ENCODE results near the gene MLLT3.
A peak's percentile ranks its signal among the peaks of the same experiment; 100 is the strongest.

MLLT3 gene

GRCh38 chr9:20473515-20474013 is 148.7 kb downstream of the MLLT3 start:
- Mint-ChIP-seq H3K27me3 (ENCODE audit: low read depth) (no peaks in the 10 kb centered on the region), H3K4me1 (peaks cover 70% of the 10 kb centered on the region), H3K9me3 (no peaks in the 10 kb centered on the region), H3K27ac (peak overlapping the region in 2 of 3 experiments; percentile 64 to 69), H3K4me3 (peak overlapping the region in 2 of 3 experiments; percentile 23 to 68), H3K36me3 (ENCODE audit: low read depth) (no peaks in the 10 kb centered on the region)
- TF ChIP-seq CTCF (IDR thresholded peaks at IDR 0.05; ENCODE audit: unreplicated experiment in 3 of 3) = no peak

- Mint-ChIP-seq H3K4me3 (peak overlapping the region in 2 of 3 experiments; percentile 23 to 65), H3K27ac (peak overlapping the region in 2 of 3 experiments; percentile 24 to 69), H3K4me1 (peaks cover 59% of the 10 kb centered on the region), H3K27me3 (ENCODE audit: low read depth) (no peaks in the 10 kb centered on the region), H3K9me3 (no peaks in the 10 kb centered on the region), H3K36me3 (ENCODE audit: low read depth) (no peaks in the 10 kb centered on the region)
- no peak for TF ChIP-seq CTCF (IDR thresholded peaks at IDR 0.05; ENCODE audit: unreplicated experiment in 3 of 3)
These were observed 149.8 kb downstream of the MLLT3 start for GRCh38 chr9:20472342-20473045.

GRCh38 chr9:20466328-20467008 is 155.8 kb downstream of the MLLT3 start:
- H3K27ac Mint-ChIP-seq = no peak overlapping the region
- peaks cover 6% of the 10 kb centered on the region for H3K4me1 Mint-ChIP-seq

GRCh38 chr9:20464242-20464641 is 158.1 kb downstream of the MLLT3 start:
- Mint-ChIP-seq H3K27me3 (ENCODE audit: low read depth) (no peaks in the 10 kb centered on the region), H3K36me3 (ENCODE audit: low read depth) (no peaks in the 10 kb centered on the region), H3K27ac (no peak overlapping the region), H3K4me3 (no peak overlapping the region), H3K4me1 (peaks cover 1% of the 10 kb centered on the region), H3K9me3 (no peaks in the 10 kb centered on the region)
- TF ChIP-seq CTCF (IDR thresholded peaks at IDR 0.05; ENCODE audit: unreplicated experiment in 3 of 3) = no peak

More at GRCh38 chr9:20466328-20467008, 155.8 kb downstream of the MLLT3 start:
- H3K9me3 Mint-ChIP-seq = no peaks in the 10 kb centered on the region
- no peaks in the 10 kb centered on the region for H3K36me3 Mint-ChIP-seq (ENCODE audit: low read depth)
- H3K27me3 Mint-ChIP-seq (ENCODE audit: low read depth) = no peaks in the 10 kb centered on the region
- H3K4me3 Mint-ChIP-seq = no peak overlapping the region
- TF ChIP-seq CTCF (IDR thresholded peaks at IDR 0.05; ENCODE audit: unreplicated experiment in 3 of 3) = no peak

- H3K4me3 Mint-ChIP-seq = no peak overlapping the region
- no peak for TF ChIP-seq CTCF (IDR thresholded peaks at IDR 0.05; ENCODE audit: unreplicated experiment in 3 of 3)
- no peaks in the 10 kb centered on the region for H3K4me1 Mint-ChIP-seq
- H3K9me3 Mint-ChIP-seq = no peaks in the 10 kb centered on the region
- no peak overlapping the region for H3K27ac Mint-ChIP-seq
- no peaks in the 10 kb centered on the region for H3K36me3 Mint-ChIP-seq (ENCODE audit: low read depth)
- H3K27me3 Mint-ChIP-seq (ENCODE audit: low read depth) = no peaks in the 10 kb centered on the region
These were observed 158.5 kb downstream of the MLLT3 start for GRCh38 chr9:20463823-20464222.

All from nephron (organoid).